NCI-H460 (cell line): ENCODE measurements around the gene ACTRT2. TPM values are rescaled to one million over a fixed set of nuclear protein-coding genes. Genes with fewer than 3 reads are reported as not detected.

Experiments
- DNase-seq: peaks from one replicate; pipeline ENCODE4 v3.0.0-alpha.2; 2016; ENCODE audit warnings: low read depth; ENCODE audit errors: extremely low read depth
- total RNA-seq: library from RNA; depleted of rRNA; stranded (reverse); fragments of >200 nt; shearing (Covaris generic); gene quantifications from 2 replicates; pipeline ENCODE4 v1.2.3, GENCODE V29; 2014; rRNA removed

The ACTRT2 gene
- total RNA-seq, 1 experiment from 2014 or later = not detected

DNA sequence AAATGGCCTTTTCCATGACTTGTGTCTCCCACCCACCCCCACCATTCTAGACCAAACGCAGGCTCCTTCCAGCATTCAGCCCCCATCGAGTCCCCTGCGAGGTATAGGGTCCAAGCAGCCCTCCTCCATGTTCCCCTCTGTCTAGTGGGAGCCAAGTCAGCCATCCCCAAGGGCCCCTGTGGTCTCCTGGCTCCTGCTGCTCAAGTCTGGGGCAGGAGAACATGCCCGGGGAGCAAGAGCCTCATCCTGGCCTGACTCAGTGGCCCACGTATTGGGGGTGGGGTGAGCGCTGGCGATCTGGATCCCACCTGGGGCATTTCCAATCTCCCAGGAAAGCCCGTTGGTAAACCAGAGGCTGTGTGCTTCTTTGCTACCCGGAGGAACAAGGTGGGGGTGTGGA lies 43.6 kb downstream of the ACTRT2 start:
- no peak for DNase-seq

DNA sequence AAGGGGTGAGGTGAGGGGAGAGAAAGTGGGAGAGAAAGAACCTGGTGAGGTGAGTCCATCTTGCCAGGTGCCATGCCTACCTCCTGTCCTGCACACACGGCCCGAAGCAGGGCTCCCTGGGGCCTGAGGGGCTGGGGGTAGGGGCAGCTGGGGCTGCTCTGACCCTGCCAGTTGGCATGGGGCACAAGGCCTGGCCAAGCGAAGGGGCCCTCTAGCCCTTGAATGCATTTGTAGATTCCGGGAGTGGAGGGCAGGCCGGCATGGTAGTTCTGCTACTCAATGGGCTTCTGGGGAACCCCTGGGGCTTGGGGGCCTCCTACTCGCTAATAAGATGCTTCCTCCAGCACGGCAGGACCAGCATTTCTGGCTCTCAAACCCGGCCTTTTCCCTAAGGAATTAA lies 44.1 kb downstream of the ACTRT2 start:
- DNase-seq = no peak

DNA sequence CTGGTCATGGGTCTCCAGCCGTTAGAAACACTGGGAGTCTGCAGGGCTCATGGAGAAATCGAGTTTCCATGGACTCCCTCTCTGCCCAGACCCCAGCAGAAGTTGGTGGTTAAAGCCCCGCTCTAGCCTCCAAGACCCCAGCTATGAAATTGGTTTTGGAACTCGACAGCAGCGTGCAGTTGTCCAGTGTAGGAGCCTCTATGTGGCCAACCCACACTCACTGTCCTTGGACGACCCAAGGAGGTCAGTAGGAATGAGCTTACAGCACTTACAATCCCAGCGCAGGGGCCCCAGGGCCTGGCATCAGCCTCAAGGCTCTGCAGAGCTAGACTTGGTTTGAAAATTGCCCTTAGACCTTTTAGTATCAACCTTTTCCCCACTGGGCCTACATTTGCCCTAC lies 44.5 kb downstream of the ACTRT2 start:
- DNase-seq = no peak

DNA sequence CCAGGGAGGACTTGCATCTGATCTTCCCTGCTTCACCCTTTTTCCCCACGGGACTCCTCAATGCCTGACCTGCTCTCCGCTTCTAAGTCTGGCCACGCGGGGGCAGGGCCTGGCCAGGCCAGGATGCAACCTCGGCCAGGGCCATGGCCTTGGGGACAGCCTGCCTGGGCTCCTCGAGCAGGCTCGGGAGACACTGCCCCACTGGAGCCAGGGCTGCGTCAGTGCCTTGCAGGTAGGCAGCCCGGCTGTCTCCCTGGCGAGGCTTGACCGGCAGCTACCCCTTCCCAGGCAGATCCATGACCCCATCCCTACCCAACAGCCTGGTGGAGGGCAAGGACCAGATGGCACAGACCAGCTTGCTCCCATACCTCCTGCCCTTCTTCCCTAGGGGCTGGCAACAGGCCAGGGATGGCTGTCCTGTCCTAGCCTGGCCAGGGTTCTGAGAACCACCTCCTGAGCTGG lies 45.0 kb downstream of the ACTRT2 start:
- DNase-seq = peak; percentile 33

DNA sequence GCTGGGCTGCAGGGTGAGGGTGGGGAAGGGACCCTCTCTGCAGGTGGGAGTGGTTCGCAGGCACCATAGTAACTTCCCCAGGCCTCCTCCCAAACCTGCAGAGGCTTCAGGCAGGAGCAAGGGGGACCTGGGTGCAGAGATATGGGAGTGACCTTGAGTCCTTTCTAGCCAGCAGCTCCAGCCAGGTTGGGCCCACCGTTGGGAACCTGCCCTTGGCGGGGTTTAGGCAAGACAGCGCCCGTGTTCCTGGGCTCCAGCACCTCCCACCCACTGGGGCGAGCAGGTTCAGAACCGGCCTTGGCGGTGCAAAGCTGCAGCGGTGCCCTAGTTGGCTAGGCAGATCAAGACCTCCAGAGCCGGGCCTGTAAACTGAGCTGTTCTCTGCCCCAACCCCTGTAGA lies 45.6 kb downstream of the ACTRT2 start:
- no peak for DNase-seq

DNA sequence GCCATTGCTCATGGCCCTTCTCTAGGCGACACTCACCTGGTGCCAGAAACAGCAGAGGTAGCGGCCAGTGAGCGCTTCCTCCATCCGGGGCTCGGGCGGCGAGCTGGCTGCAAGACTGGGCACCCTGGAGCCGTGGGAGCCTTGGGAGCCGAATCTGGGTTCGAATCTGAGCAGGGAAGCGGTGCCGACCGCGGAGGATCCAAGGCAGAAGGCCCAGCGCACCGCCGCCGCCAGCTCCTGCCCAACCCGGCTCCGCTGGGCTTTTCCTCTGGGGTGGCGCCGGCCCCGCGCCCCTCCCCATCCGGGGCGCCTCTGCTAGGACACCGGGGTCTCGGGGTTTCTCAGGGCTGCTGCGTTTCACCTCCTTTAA lies 46.0 kb downstream of the ACTRT2 start:
- DNase-seq = no peak

DNA sequence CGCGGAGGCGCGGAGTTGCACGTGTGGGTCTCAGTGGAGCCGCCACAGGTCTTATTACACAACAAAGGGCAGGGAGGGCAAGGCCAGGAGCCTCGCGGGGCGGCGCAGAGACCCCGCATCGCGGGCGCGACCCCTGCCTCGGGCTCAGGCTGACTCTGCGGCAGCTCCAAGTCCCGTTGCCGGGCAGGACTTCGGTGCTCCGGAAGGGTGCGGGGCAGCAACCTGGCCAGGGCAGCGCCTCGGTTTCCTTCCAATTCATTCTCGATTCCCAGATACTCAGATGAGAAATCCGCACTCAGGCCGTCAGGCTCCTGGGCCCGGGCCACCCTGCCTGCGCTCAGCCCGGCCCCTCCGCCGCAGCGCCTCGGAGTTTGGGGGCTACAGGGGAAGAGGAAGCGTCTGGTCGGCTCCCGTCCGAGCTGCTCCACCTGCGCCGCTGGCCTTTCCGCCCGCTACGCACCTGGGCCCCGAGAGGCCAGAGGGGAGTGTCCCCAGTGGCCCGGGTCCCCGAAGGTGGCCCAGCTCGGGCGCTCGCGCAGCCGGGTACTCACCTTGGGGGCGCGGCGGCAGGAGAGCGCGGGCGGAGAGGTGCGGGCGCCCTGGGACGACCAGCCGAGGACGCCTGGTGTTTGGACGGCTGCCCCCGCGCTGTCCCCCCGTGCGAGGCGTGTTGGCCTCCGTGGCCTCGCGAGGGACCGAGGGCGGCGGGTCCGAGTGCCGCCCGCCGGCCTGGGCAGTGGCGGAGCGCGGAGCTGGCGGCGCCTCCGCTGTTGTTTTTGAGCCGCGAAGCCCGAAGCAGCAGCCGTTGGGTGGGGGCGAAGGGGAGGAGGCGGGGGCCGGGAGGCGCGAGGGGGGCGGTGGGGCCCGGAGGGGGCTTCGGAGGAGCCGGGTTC lies 46.6 kb downstream of the ACTRT2 start:
- no peak for DNase-seq

DNA sequence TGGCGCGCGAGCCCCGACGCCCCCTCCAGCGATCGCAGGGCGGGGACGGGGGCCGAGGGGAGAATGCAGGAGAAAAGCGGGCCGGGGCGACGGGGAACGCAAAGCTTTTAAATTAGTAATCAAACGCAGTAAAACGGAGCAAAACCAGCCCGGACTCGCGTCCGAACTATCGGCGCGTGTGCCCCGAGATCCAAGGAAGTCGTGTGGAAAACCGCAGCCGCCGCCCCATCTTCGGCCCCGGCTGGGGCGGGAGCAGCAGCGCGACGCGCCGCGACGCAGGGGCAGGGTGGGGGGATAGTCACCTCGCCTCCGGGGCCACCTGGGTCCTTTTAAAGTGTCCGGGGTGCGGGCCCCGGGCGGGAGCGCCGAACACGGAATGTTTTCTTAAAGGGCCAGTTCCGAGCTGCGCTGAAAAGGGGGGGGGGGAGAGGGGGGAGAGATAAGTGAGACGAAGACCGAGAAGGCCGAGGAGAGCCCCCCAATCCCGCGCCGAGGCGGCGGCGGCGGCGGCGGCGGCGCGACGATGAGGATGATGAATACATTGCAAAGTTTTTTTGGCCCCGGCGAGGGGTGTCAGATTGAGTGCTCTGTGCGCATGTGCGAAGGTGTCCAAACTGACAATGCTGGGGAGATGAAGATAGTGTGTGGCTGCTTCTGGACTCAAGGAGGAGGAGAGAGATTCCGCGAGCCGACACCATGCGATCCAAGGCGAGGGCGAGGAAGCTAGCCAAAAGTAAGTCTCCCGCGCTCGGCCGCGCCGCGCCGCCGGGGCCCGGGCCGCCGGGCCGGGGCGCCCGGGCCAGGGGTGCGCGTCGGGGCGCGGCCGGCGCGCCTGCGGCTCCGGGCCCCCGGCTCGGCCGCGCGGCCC lies 47.5 kb downstream of the ACTRT2 start, which contains the start of gene PRDM16:
Gene PRDM16, plus strand, starts transcription at position 640 of the 868 bp plus-strand sequence. Its CDS starts 57 bp downstream, at position 697.
- peak; percentile 14 for DNase-seq

DNA sequence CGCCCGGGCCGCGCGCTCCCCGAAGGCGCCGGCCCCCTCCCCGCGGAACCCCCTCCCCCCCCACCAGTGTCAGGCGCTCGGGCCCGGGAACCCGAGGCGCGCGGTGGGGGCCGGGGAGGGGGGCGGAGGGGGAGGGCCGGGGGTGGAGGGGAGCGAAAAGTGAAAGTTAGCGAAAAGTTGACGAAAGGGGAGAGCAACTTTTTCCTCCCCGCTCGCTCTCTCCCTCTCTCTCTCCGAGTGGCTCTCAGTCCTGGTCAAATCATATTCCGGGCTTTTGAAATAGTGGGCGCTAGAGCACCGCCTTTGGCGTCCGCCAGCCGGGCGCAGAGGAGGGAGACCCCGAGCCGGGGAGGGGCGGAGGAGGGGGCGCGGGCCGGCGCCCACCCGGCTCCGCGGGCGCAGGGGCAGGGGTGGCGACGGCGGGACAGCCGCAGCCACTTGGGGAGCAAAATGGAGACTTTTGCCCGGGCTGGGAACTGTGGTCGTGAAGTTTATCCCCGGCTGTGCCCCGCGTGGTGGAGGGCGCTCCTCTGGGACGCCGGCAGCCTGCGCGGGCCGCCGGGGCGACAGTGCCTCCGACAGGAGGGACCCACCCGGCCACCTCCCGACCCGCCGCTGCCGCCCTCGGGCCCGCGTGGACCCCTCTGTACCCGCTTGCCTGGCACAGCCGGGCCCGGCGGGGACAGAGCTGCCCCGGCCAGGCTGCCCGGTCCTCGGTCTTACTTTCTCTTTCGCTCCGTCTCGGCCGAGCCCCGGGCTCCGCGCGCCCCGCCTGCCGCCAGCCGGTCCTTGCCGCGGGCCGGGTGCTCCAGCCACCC lies 48.4 kb downstream of the ACTRT2 start:
- DNase-seq = peak; percentile 59

DNA sequence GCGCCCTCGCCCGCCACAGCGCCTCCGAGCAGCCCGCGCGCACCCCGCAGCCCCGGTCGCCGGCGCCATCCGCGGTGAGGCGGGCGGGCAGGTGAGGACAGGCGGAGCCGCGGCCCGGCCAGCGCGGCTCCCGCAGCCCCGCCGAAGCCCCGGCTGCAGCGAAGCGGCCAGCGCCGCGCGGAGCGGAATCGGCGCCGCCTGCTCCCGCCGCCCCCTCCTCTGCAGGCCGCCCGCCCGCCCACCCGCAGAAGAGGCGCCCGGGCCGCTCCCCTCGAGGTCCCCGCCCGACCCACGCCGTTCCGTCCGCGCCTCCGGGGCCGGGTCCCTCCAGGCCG lies 49.0 kb downstream of the ACTRT2 start:
- no peak for DNase-seq

DNA sequence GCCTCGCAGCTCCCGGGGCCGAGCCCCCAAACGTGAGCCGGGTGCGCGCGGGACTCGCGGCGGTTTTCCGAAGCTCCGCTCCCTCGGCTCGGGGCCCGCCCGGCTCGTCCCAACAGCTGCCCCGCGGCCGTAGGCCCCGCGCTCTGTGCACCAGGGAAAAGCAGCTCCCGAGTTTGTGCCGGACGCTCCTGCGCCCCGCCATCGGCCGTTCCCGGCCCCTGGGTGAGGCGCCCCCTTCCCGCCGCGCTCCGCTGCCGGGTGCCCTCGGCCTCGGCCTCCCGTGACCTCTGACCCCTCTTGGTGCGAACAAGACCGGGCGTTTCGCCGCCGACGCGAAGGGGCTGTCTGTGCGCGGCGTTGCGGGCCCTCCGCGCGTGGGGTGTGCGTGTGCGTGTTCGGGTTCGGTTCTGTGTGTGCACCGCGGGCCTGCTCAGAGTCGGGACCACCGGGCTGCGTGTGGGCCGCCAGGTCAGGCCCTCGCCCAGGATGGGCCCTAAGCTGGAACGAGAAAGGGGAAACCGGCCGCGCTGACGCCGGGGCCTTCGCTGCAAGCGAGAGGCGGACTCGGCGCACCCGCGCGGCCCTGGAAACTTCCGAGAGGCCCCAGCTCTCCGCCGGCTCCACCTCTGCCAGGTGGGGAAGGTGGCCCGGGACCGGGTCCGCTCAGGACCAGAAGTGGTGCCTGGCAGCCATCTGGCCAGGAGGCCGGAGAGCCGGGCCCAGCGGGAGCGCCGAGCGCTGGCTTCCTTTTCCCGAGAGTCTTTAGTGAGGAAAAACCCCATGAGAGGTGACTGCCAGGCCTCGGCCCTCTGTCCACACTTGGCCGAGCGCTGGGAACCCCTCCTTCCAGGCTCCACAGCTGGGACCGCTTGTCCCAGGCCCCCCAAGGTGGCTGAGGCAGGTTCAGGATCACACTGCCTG lies 49.6 kb downstream of the ACTRT2 start:
- DNase-seq = no peak

DNA sequence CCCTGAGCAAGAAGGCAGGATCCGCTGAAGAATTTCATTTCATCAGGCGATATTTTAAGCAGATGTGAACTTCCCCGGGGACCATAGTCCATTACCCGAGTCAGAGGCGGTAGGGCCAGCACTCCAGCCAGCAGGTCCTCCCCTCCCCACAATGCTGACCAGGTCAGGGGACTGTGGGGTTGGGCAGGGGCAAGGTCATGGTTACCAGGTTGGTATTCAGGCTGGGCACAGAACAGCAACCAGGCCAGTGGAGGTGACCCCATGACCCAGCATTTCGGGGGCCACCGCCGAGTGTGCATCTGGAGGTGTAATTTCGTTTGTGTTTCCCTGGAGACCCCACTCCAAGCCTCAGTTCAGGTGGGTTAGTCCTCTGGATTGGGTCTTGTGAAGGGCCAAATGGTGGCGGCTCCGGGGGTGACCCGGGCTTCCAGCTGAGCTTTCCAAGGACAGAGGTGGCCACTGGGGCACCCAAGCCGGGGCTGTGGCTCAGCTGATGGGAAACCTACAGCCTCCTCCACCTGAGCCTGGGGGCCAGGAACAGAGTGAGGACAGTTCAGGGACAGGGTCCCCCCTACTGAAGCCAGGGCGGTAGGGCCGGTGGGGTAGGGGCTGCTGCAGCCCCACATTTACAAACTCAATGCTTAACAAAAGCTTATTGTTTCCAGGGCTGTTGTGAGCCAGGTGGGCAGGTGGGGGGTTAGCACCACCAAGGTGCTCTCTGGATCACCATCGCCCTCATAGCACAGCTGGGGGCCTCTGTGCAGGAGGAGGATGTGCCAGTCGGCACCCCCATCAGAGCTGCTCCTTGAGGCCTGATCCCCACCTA lies 50.5 kb downstream of the ACTRT2 start:
- no peak for DNase-seq

Other genes with a start within 250 kb of the ACTRT2 start
- gene TTC34, start 219.8 kb upstream of the ACTRT2 start, total RNA-seq = 0.06 and 0.20 TPM in 2 replicates
- gene PRDM16, start 47.7 kb downstream of the ACTRT2 start, total RNA-seq = 0.29 and 2.2 TPM in 2 replicates